Right atrium auricular region (tissue), 2 donors: ENCODE measurements around the gene GOLGA1. TPM values are rescaled to one million over a fixed set of nuclear protein-coding genes. Genes with fewer than 3 reads are reported as not detected.

Experiments used
- DNase-seq: peaks from one replicate; pipeline ENCODE4 v3.0.0-alpha.2; 2019; ENCODE audit warnings: low spot score
- H3K27ac ChIP-seq, 2 donors: fragments of 200-600 bp; sonication (generic); 1 replicate in 1 of 2; 2 replicates in 1 of 2; pipeline ENCODE4 v1.5.1; 2016 to 2019
- H3K27me3 ChIP-seq, 2 donors: fragments of 200-600 bp; sonication (generic); one replicate each; pipeline versions ENCODE4 v1.5.1 to v1.6.0; 2017 to 2019
- H3K36me3 ChIP-seq: fragments of 200-600 bp; sonication (generic); one replicate; pipeline ENCODE4 v1.5.1; 2016
- H3K4me1 ChIP-seq, 2 donors: fragments of 200-600 bp; sonication (generic); one replicate each; pipeline versions ENCODE4 v1.5.1 to v1.6.0; 2017 to 2019
- H3K4me3 ChIP-seq, 2 donors: fragments of 200-600 bp; sonication (generic); 1 replicate in 1 of 2; 2 replicates in 1 of 2; pipeline ENCODE4 v1.5.1; 2017 to 2019; ENCODE audit warnings: mild to moderate bottlenecking in 1 of 2, moderate library complexity in 1 of 2
- H3K9me3 ChIP-seq, 2 donors: fragments of 200-600 bp; sonication (generic); one replicate each; pipeline ENCODE4 v1.5.1; 2019
- total RNA-seq, 2 donors: library from RNA; depleted of rRNA; stranded (reverse); fragments of >200 nt; gene quantifications; one replicate each; pipeline ENCODE4 v1.1.0, GENCODE V29; 2016
- TF ChIP-seq, protein P1 (sequence below), 2 donors: fragments of 200-600 bp; sonication (generic); IDR thresholded peaks; one replicate each; pipeline ENCODE4 v1.5.1; 2019; ENCODE audit warnings: antibody characterized with exemption in 2 of 2

The GOLGA1 gene
- total RNA-seq, 2 donors from 2014 or later, result 12.8 to 17.2 TPM

GRCh38 chr9:124877021-124877782, 63.7 kb downstream of the GOLGA1 start:
- DNase-seq, result no peak
- Histone ChIP-seq H3K4me1 (peaks cover 0 to 19% of the 10 kb centered on the region in 2 donors), H3K27ac (no peak overlapping the region), H3K4me3 (no peak overlapping the region), H3K27me3 (no peaks in the 10 kb centered on the region), H3K36me3 (peaks cover 87% of the 10 kb centered on the region), H3K9me3 (no peaks in the 10 kb centered on the region)
- TF ChIP-seq, protein P1, sequence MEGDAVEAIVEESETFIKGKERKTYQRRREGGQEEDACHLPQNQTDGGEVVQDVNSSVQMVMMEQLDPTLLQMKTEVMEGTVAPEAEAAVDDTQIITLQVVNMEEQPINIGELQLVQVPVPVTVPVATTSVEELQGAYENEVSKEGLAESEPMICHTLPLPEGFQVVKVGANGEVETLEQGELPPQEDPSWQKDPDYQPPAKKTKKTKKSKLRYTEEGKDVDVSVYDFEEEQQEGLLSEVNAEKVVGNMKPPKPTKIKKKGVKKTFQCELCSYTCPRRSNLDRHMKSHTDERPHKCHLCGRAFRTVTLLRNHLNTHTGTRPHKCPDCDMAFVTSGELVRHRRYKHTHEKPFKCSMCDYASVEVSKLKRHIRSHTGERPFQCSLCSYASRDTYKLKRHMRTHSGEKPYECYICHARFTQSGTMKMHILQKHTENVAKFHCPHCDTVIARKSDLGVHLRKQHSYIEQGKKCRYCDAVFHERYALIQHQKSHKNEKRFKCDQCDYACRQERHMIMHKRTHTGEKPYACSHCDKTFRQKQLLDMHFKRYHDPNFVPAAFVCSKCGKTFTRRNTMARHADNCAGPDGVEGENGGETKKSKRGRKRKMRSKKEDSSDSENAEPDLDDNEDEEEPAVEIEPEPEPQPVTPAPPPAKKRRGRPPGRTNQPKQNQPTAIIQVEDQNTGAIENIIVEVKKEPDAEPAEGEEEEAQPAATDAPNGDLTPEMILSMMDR (IDR thresholded peaks at IDR 0.05), result no peak

DNA sequence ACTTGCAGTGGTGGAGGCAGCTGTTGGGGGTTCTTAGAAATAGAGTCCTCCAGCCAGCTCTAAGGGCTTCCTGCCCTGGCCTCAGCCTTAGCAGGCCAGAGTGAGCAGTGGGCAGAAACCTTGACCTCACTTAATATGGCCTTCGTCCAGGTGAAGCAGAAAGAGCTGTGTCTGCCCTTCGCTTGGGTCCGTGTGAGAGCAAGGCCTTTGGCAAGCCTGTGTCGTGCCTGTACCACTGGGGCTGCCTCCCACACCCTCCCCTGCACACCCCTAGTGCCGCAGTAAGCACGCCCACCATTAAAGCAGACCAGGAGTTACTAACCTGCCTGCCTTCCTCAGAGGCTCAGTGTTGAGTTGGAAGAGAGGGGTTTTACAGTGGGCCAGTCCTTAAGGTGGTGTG, 65.4 kb downstream of the GOLGA1 start:
- TF ChIP-seq, protein P1 (IDR thresholded peaks at IDR 0.05), result no peak
- no peak for DNase-seq
- H3K27ac ChIP-seq, result no peak overlapping the region
- H3K27me3 ChIP-seq, result no peaks in the 10 kb centered on the region
- H3K4me1 ChIP-seq, result peaks cover 0 to 36% of the 10 kb centered on the region in 2 donors
- no peaks in the 10 kb centered on the region for H3K9me3 ChIP-seq
- H3K4me3 ChIP-seq, result no peak overlapping the region
- peaks cover 70% of the 10 kb centered on the region for H3K36me3 ChIP-seq

- TF ChIP-seq, protein P1 (IDR thresholded peaks at IDR 0.05), result no peak
- Histone ChIP-seq H3K27ac (no peak overlapping the region), H3K4me3 (no peak overlapping the region), H3K9me3 (no peaks in the 10 kb centered on the region), H3K36me3 (peaks cover 51% of the 10 kb centered on the region), H3K4me1 (peaks cover 0 to 48% of the 10 kb centered on the region in 2 donors), H3K27me3 (no peaks in the 10 kb centered on the region)
- no peak for DNase-seq
Measured at GRCh38 chr9:124873664-124874063, 67.2 kb downstream of the GOLGA1 start.

DNA sequence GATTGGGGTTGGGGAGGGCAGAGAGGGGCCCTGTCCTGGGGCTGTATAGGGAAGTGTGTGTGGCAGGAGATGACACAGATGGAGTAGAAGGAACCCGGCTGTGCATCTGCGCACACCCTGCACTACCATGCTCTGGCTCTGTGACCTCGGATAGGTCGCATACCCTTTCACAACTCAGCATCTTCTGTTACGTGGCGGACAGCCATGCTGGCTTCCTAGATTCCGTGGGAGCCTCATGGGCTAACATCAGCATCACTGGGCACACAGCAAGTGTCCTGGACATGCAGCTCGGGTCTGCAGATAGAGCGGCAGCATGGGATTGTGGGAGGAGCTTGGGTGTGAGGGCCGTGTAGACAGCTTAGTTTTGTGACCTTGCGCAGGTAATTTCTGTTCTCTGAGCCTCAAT, 69.7 kb downstream of the GOLGA1 start:
- H3K27ac ChIP-seq, result peak overlapping the region; percentile 74 to 92
- TF ChIP-seq, protein P1 (IDR thresholded peaks at IDR 0.05), result no peak
- no peaks in the 10 kb centered on the region for H3K9me3 ChIP-seq
- peaks cover 0 to 56% of the 10 kb centered on the region in 2 donors for H3K4me1 ChIP-seq
- DNase-seq, result no peak
- H3K36me3 ChIP-seq, result peaks cover 27% of the 10 kb centered on the region
- peak overlapping the region in 1 of 2 donors; percentile 80 for H3K4me3 ChIP-seq
- H3K27me3 ChIP-seq, result no peaks in the 10 kb centered on the region

DNA sequence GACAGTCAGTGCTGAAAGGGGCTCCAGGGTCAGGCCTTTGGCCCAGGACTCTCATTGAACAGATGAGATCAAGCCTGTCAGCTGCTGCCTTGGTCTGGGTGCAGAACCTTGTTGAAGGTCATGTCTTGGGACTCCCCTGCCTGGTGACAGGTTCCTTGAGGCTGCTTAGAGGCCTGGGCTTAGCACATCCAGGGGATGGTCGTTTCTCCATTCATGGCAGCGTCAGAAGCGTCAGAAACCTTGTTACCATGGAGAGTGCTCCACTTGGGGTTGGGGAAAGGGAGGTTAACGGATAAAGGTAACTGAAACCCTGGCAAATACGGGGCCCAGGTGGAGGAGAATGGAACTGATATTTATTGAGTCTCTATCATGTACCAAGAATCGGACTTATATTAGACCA, 70.2 kb downstream of the GOLGA1 start:
- H3K9me3 ChIP-seq, result no peaks in the 10 kb centered on the region
- H3K4me3 ChIP-seq, result peak overlapping the region in 1 of 2 donors; percentile 80
- TF ChIP-seq, protein P1 (IDR thresholded peaks at IDR 0.05), result no peak
- no peak for DNase-seq
- peaks cover 23% of the 10 kb centered on the region for H3K36me3 ChIP-seq
- H3K4me1 ChIP-seq, result peaks cover 0 to 56% of the 10 kb centered on the region in 2 donors
- H3K27ac ChIP-seq, result peak overlapping the region; percentile 92 to 96
- no peaks in the 10 kb centered on the region for H3K27me3 ChIP-seq
